NCI-H2171 treated with DMSO at 0.1 percent for 48 hours (cell line): ENCODE results near the gene NSDHL.
A peak's percentile ranks its signal among the peaks of the same experiment; 100 is the strongest.
"Not testable (repeated sequence)": the region's sequence is repeated elsewhere in the genome, so short reads cannot be mapped to it uniquely, and the experiment has no call there.

Experiments used
- DNase-seq: peaks from one replicate; lab custom pipeline; 2025; lab: John Stamatoyannopoulos, UW

NSDHL gene

DNA sequence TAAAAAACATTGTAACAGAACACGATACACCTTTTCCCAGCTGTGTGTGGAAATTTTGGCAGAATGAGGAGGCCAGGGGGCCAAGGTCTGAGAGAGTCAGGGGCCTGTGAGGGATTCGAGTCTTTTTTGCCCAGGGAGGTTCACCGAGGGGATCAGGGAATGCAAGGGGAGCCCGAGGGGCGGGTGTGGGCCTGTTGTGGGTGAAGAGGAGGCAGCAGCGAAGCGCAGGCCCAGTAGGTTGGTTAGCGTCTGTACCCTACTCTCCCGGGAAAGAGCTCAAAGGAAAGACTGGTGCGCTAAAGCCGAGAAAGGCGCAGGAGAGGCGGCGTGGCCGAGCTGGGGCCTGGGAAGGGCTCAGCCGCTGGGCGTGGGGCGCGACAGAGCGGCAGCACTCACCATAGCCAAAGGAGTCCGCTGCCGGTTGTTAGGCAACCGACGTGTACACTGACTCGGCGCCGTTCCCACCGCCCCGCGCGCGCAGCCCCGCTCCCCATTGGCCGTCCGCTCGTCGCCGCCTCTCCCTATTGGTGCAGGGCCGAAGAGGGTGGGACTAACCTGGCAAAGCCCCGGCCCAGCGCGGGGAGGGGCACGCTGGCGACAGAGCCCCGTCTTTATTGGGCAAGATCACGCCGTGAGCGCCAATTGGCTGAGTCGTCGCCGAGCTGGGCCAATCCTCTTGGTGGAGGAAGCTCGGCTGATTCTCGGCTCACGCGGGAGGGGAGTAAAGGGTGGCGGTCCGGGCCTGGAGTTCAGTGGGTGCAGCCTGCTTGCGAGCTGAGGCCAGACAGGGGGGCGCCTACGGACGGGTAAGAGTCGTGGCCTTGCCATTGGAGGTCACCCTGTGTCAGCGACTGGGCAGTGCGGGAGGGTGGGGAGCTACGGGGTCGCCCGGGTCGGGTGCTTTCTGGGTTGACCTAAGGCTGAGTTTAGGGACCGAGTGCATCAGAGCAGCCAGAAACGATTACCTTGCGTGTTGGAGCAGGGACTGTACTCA lies at the start of gene NSDHL, which contains the start of gene CETN2:
Gene NSDHL (plus strand): TSS at position 752 of the 994 bp plus-strand sequence. CDS start 15,262 bp downstream, outside the sequence.
Gene CETN2 (minus strand): TSS at position 446 of the 994 bp plus-strand sequence. CDS start 47 bp downstream, at position 399.
- peak; percentile 88 for DNase-seq

DNA sequence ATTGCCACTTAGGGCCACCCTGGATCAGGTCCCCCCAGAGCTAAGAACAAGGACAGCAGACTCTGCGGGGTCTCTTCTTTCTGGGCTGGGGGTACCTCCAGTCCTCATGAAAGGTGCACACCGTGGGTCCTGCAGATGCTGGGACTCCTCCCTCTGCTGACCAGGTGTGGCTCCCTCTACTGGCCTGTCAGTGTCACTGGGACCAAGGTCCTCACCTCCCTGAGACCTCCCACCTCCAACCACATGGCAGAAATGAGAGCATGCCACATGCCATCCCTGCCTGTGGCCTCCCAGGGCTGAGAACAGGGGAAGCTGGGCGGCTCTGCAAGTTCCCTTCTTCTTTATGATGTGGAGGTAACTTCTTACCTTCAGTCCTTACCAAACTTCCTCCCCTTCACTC lies 43.8 kb upstream of the NSDHL start:
- DNase-seq = not testable (repeated sequence)

DNA sequence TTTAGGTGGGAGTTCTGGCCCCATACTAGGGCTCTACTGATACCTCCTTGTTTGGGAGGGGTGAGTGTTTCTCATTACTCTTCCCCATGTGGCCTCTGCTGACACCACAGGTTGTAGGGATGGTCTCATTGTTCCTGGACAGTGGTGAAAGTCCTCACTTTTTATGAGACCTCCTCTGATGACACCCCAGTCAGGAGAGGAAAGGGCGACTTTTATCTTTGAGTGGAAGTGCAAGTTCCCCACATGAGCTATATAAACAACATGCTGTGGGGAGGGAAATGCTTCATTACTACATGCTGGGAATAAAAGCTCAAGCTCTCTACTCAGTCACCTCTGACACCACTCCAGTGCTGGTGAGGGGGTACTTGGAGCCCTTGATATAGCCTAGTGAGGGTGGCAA lies 31.9 kb upstream of the NSDHL start:
- no peak for DNase-seq

DNA sequence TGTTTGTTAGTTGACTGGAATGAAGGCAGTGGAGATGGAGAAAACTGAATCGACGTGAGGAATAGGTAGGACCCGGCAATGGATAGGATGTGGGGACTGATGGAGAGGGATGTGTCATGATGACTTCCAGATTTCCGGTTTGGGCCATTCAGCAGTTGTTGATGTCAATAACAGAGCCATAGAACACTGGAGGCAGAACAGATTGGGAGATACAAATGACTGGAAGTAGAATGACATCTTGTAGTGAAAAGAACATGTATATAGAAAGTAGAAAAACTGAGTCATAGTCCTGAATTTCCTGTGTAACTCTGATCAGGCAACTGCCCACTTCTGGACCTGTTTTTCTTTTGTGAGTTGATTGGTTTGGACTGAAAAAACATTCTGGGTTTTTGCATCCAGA lies 24.8 kb upstream of the NSDHL start:
- no peak for DNase-seq

DNA sequence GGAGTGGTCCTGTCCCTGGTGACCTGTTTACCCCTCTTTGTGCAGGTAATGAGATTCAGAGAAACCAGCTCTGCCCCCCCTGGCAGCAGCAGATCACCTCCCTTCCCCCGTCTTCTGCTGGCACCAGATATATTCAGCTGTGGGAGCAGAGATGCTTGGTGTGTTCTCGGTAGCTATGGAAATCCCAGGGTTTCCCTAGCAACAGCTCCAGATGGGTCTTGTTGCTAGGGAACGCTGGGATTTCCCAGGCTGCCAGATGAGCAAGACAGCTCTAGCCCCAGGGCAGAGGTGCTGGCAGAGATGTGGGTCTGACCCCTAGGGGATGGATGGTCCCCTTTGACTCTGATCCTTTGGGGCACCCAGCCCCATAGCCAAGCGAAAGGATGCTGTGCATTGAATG lies 20.5 kb upstream of the NSDHL start:
- peak; percentile 14 for DNase-seq

DNA sequence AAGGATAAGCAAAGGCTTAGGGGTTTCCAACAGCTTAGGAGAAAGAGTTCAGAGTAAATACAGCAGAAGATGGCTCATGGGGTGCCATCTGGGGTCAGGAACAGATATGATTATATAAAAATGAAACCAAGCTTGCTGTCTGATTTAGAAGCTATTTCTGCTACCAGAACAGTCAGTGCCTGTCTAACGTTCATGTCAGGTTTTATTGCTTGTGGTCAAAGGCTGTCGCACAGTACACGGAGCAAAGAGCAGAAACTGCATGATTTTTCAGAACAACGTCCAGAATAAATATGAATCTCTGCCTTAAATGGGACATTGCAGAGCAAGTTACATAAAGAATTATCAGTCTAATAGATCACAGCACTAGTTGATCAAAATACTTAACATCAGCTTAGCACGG lies 17.7 kb upstream of the NSDHL start:
- no peak for DNase-seq

DNA sequence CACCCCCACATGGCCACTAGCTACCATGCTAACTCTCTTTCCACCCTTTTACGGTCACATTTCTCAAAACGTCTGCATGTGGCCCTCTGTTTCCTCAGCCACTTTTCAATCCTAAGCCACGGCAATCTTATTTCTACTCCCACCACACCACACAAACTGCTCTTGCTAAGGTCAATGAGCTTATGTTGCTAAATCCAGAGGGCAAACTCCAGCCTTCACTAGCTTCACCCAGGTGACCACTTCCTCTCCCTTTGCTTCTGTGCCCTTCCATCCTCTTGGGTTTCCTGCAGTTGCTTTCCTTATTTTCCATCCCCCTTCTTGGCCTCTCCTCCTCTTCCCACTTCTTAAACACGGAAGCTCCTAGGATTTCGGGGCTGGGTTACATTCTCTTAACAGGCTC lies 16.8 kb upstream of the NSDHL start:
- DNase-seq = no peak

DNA sequence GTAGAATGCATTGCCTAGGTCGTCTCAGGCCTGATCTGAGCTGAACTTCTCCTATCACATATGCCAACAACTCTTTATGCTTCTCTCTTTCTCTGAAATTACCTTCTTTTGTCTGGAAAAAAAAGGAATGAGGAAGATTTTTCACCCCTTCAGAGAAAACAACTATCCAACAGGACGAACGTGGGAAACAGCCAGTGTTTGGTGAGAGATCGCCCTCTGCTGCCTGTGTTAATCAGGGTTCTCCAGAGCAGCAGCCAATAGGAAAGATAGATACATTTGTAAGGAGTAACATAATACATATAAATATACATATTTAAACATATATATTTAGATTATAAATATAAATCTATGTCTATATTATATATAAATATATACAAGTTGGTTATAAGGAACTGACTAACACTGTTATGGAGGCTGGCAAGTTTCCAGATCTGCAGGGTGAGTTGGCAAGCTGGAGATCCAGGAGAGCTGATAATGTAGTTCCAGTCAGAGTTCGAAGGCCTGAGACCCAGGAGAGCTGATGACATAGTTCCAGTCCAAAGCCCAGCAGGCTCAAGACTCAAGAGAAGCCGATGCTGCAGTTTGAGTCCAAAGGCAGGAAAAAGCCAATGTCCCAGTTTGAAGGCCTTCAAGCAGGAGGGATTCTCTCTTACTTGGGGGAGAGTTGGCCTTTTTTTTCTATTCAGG lies 13.6 kb upstream of the NSDHL start:
- peak; percentile 18 for DNase-seq

DNA sequence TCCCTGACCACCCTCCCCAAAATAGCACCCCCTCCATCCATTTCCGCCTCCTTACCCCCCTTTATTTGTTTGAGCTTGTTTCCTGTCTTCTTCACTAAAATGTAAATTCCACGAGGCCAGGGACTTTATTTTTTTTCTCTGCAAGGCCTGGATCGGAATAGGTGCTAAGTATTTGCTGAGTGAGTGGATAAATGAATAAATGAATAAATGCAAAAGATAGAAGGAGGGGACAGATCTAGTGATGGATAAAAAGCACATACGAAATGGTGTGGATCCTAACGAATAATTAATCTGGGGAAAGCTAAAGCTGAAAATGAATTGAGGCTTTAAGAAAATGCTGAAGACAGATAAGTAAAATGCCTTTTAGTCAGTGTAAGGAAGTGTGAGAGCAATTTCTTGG lies 12.5 kb upstream of the NSDHL start:
- DNase-seq = no peak

DNA sequence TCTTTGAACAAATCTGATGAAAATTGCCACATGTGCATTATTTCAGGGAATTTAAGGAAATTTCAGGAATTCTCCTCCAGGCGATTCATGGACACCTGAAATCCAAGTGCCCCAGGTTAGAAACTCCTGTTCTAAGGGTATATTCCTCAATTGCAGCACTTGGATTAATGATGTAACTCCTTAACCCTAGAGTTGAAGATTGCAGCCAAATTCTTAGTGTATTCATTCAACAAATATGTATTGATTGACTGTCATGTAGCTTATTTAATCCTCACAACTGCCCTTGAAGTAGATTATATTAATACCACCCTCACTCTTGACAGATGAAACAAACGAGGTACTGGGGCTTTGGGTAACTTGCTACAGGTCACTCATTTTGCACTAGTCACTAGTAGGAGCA lies 11.6 kb upstream of the NSDHL start:
- DNase-seq = no peak

DNA sequence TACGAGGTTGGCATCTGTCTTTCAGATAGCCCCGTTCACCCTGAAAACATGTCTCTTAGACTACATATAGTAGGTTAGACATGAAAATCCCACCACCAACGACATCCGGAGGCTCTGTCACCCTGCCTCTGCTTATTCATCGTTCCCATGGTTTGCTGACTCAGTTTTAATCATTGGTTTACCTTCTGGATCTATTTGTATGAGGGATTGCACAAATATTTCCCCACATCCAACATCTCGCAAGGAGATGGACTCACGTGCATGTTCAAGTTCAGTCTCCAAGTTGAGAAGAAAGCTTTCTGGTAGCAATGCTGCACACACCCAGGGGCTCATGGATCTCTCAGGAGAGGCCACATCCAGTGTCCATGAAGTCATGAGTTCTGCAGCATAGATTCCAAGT lies 11.1 kb upstream of the NSDHL start:
- no peak for DNase-seq

DNA sequence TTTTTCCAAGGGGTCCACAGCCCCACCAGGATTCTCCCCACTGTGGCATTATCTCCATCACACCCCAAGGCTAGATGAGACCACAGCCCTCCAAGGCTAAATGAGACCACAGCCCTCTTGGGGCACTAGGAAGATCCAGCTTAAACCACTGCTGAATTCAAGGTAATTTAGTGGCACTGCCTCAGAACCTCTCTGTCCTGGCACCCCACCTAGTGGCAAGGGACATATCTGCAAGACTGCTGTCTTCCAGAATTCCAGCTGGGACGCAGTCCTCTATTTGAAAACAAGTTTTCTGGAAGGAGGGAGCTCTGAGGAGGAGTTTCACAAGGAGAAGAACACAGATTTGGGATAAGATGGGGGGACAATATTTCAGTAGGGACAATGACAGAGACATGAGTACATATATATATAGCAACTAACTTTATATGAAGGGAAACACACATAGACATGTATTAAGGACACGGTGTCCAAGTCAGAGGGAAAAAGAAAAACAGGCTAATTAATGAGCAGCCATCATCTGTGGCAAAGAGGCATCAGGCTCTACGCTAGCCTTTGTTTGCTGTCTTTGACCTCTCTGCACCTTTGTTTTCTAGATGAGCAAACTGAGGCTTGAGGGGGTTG lies 9.6 kb upstream of the NSDHL start:
- DNase-seq = peak; percentile 27

DNA sequence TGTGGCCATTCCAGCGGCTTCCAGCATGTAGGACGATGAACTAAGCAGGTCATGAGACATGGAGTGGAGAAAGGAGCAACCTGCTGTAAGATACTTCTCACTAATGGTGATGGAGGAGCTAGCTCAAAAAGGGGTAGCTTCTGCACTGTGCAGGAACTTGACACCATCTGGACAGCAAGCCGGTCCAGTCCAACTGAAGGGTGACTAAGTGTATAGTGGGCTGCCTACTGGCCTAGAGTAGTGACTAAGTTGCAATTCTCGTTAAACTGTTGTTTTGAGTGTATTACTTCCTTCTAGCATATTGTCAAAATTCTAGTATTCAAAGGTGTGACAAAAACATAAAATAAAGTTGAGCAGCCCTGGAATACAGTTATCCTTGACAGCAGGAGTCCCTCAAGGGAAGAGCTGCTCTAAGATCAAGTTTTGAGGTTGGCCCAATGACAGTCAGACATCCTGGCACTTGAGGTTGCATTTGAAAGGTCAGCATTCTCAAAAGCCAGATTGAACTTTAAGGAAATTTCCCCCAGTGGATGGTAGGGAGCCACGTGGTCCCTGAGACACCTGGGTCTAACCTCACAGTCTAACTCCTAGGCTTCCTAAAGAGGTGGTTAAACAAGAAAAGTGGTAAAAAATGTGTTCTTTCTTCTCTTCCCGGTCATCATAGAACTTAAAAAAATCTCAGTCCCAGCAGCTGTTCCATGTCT lies 8.3 kb upstream of the NSDHL start:
- DNase-seq = no peak

DNA sequence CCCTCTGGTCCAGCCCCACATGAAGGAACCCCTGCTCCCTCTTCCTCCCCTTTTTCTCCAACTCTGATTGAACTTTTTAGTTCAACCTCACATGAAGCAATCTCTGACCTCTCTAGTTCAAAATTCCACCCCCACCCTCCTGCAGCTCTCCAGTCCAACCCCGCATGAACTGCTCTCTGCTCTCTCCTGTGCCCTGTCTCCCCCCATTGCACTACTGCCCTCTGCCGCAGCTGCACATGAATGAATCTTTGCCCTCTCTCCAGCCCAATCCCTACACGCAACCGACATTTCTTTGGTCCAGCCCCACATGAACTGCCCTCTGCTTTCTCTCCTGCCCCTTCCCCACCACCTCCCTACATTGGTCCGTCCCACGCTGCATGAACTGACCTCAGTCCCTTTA lies 7.2 kb upstream of the NSDHL start:
- no peak for DNase-seq

DNA sequence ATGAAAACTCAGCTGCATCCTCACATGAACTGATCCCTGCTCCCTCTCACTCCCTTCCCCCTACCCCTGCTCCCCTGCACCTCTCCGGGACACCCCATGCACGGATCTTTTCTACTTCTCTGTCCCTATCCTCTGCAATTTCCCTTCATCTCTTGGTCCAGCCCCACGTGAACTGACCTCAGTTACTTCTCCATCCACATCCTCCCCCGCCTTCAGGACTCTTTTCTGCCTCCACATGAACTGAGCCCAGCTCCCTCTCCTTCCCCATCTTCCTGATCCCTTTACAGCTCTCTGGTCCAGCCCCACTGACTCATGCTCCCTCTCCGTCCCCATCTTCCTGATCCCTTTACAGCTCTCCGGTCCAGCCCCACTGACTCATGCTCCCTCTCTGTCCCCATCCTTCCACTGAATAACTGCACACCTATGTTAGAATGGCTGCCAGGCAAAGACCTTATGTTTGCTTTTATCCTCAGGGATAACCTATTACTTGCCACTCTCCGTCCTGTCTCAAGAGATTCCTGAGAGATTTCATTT lies 6.0 kb upstream of the NSDHL start:
- DNase-seq = no peak

DNA sequence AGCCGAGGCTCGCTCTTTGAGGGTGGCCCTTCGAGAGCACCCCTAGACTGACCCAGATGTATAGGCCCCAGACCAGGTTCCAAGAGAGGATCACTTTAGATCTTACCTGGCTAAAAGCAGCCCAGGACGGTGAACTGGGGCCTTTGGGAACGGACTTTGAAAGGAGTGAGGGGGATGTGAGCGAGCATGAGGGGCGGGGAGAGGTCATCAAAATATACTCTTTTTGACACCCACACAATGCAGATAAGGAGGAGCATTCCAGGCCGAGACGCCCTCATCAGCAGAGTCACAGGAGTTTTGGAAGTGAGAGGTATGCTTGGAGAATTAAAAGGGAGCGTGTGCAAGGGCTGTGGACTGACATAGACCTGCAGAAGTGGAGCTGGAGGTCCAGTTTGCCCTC lies 528 bp downstream of the NSDHL start:
- DNase-seq = no peak

DNA sequence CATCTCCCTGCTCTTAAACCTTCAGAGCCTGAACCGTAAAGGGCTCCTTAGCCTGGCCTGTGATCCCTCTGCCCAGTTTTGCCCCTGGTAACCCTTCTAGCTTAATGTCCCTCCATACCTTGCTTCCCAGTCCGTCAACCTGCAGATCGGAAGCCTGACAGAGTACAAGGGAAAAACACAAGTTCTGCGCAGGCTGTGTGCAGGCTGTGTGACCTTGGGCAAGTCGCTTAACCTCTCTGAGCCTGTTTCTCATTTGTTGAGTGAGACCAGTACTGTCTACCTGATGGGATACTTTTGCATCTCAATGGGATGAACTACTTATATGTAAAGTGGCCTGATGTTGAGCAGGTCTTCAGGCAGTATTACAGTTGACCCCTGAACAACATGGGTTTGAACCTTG lies 1.7 kb downstream of the NSDHL start:
- no peak for DNase-seq

DNA sequence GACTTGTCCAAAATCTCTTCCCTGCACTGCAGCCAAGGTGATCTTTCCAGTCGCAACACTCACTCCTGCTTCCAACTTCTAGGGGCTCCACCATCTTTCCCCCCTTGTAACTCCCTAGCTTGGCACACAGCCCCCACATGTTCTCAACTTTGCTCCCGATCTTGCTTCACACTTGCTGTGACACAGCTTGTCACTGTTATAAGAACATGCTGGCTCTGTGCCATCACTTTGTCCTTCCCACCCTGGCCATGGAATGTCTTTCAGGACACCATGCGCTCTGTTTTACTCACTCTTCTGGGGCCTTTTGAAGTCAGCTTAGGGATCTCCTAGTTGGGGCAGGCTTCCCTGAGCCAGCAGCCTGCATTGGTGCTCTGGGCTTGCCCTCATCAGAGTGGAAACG lies 2.5 kb downstream of the NSDHL start:
- no peak for DNase-seq

DNA sequence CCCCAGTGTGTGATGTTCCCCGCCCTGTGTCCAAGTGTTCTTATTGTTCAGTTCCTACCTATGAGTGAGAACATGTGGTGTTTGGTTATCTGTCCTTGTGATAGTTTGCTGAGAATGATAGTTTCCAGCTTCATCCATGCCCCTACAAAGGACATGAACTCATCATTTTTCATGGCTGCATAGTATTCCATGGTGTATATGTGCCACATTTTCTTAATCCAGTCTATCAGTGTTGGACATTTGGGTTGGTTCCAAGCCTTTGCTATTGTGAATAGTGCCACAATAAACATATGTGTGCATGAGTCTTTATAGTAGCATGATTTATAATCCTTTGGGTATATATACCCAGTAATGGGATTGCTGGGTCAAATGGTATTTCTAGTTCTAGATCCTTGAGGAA lies 4.6 kb downstream of the NSDHL start:
- DNase-seq = not testable (repeated sequence)

DNA sequence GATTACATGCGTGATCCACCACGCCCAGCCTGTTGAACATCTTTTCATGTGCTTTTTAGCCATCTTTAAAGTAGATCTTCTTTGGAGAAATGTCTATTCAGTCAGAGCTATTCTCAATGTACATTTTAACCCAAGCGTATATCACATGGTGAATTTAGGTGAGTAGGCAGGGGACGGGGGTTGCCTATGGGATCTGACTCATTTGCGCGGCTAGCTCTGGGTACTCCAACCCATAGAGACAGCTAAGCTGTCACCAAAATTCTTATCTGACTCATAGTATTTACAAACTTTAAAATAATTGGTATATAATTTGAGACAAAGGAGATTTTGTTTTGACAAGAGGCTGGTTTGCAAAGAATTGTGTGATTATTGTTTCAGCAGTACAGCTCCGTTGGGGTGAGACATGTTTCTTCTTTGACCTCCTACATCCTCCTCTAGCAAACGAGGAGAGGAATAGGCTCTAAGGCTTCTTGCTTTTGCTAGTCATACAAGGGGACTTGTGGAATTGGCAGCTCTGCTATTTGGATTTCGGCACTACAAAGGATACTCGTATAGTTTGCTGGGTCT lies 12.0 kb downstream of the NSDHL start:
- no peak for DNase-seq

DNA sequence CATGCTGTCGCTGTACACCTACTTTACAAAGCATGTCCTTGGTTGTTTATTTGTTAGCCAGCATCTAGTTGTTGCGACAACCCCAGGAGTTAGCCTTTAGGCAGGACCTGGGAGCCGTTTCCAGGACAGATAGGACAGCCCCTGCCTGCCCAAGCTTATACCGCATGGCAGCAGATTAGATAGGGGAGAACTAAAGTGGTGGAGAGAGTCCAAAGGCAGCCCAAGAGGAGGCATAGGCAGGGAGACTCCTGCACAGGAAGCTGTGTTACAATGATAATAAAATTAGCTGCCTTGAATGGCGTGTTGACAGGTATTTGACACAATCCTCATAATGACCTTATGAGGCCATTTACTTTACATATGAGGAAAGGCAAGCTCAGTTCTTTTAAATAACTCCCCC lies 13.0 kb downstream of the NSDHL start:
- no peak for DNase-seq
